Activated T-helper 9 cell treated with anti-CD3 and anti-CD28 coated beads, Interleukin-2, amount 50 U/mL, for 16 hours (primary cell): ENCODE results near the gene ARHGEF7.

Experiments
- DNase-seq: peaks from one replicate; pipeline ENCODE4 v3.0.0-alpha.2; 2020; ENCODE audit warnings: low read depth

The ARHGEF7 gene

GRCh38 chr13:111347438-111347837, 232.3 kb downstream of the ARHGEF7 start:
- no peak for DNase-seq

- no peak for DNase-seq
These were observed 238.4 kb downstream of the ARHGEF7 start for GRCh38 chr13:111353508-111353907.

- no peak for DNase-seq
These were observed 239.7 kb downstream of the ARHGEF7 start for GRCh38 chr13:111354789-111355188.
